ENCODE data around the gene RAB5A.
"Not testable (repeated sequence)": the region's sequence is repeated elsewhere in the genome, so short reads cannot be mapped to it uniquely, and the experiment has no call there.

RAB5A gene

GRCh38 chr3:19950316-19950715, 3.4 kb downstream of the RAB5A start:
- no peak for DNase-seq

GRCh38 chr3:19954676-19955075, 7.8 kb downstream of the RAB5A start:
- DNase-seq, result no peak

- not testable (repeated sequence) for DNase-seq
Observed at GRCh38 chr3:19957354-19957753, 10.5 kb downstream of the RAB5A start.

DNA sequence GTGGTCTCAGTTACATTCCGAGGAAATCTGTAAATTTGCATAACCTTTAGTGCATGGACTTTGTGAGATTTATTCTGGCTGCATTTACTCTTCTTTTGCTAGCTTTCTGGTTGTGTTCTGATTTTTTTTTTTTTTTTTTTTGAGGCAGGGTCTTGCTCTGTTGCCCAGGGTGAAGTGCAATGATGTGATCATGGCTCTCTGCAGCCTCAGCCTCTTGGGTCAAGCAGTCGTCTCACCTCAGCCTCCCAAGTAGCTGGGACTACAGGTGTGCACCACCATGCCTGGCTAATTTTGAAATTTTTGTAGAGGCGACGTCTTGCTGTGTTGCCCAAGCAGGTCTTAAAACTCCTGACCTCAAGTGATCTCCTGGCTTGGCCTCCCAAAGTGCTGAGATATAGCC, 12.6 kb downstream of the RAB5A start:
- DNase-seq, result no peak

GRCh38 chr3:19960696-19961095, 13.8 kb downstream of the RAB5A start:
- DNase-seq, result no peak

DNA sequence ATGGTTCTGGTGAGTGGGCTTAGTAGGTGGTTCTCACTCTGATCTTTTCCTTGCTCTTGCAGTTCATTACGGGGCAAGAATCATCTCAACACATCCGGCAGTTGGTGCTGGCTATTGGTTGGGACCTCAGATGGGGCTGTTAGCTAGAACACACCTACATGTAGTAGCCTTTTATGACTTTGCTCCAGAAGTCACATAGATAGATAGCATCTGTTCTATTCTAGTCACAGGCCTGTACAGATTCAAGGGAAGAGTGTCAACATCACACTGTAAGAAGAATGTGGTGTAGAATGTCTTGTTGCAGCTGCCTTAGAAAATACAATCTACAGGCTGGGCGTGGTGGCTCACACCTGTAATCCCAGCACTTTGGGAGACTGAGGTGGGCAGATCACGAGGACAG, 15.1 kb downstream of the RAB5A start:
- DNase-seq, result no peak

- DNase-seq, result no peak
Observed at GRCh38 chr3:19967208-19967607, 20.3 kb downstream of the RAB5A start.

DNA sequence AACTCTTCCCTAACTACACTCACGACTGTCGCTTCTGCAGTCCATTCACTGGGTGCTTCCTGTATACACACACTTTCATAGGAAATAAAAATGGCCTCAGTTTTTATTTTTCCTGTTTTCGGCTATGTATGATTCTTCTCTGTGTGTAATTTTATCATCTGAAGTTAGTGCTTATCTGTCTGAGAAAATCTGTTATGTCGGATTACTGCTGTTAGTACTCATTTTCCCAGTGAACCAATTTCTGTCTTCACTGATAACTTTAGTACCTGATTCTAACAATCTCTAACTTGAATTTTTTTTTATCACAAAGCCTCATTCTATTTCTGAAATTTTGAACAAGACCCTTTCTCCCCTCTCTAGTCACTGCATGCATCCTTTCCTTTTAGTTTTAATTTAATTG, 20.9 kb downstream of the RAB5A start:
- no peak for DNase-seq

GRCh38 chr3:19970327-19970726, 23.4 kb downstream of the RAB5A start:
- DNase-seq, result no peak

GRCh38 chr3:19972054-19972453, 25.2 kb downstream of the RAB5A start:
- DNase-seq, result no peak

- not testable (repeated sequence) for DNase-seq
Observed at GRCh38 chr3:19988904-19989303, 42.0 kb downstream of the RAB5A start.

DNA sequence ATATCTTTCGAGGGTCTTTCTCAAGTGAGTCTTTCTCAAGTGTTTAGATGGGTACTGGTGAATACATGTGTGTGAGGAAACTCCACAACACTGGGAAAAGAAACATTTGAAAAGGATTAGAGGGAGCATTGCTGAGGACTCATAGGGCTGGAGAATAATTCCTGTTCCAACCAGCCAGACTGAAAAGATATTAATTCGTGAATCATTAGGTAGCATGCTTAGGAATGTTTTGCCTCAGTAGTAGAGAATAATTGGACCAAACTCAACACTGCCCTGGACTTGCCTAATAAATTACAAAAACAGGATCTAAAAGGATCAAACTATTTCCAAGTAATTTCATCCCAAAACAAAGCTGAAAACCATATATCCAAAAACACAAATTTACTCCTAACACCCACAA, 47.9 kb downstream of the RAB5A start:
- DNase-seq, result no peak

DNA sequence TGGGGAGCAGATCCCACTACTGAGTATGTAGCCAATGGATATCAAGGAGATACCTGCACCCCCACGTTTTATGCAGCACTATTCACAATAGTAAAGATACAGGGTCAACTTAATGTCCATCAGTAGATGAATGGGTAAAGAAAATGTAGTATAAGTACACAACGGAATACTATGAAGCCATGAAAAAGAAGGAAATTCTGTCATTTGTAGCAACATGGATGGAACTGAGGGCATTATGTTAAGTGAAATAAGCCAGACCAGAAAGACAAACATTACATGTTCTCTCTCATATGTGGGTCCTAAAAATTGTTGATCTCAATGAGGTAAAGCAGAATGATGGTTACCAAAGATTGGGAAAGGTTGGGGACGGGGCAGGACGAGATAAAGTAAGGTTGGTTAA, 50.6 kb downstream of the RAB5A start:
- no peak for DNase-seq

DNA sequence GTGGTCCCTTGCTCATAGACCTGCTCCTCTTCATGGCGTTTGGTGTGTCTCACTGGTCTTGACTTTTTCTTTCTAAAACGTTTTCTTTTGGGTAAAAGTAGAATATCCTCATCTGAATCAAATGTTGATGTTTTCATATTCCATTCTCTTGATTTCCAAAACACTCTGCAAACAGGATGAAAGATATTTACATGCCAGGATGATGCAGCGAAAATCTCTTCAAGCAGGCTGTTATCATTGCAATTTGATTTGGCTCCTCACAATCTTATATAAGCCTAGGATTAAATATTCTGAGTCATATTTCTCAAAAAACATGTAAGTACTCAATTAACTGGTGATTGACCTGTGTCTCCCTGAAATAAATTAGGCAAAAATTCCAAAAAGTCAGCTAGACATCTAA, 55.0 kb downstream of the RAB5A start:
- DNase-seq, result no peak

- DNase-seq, result no peak
Observed at GRCh38 chr3:20007960-20008359, 61.1 kb downstream of the RAB5A start.

DNA sequence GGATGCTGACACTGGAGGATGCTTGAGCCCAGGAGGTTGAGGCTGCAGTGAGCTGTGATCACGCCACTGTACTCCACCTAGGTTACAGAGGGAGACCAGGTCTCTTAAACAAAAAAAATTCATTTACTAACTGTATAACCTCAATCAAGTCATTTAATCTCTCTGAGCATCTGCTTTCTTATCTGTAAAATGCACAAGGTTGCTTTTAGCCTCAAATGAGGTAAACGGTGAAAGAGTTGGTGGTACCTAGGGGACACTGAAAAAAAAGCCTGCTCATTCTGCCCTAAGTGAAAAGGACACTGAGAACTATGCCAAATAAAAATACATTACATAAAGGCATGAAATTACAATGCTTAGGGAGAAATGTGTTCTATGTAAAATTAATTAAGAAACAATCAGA, 61.7 kb downstream of the RAB5A start:
- DNase-seq, result no peak

DNA sequence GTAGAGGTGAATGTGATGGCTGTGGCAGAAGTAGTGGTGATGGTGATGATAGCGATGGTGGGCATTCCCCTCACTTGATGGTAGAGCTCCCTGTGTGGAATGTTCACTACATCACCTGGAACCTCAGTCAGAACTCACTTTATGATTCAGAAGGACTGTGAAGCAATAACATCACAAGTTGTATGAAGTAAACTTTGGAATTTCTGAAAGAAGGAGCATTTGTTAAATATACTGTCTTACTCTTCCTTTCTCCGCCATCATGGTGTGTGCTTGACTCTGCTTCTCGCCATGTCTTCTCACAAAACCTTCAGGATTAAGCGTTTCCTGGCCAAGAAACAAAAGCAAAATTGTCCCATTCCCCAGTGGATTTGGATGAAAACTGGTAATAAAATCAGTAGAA, 65.3 kb downstream of the RAB5A start, which contains the start of gene PP2D1:
TSS of gene PP2D1 (minus strand) at position 101 of the 400 bp plus-strand sequence. CDS start 192 bp downstream, outside the sequence.
- DNase-seq, result no peak

GRCh38 chr3:20013396-20013795, 66.5 kb downstream of the RAB5A start:
- DNase-seq, result no peak

GRCh38 chr3:20015525-20015924, 68.6 kb downstream of the RAB5A start:
- DNase-seq, result no peak

GRCh38 chr3:20016076-20016475, 69.2 kb downstream of the RAB5A start:
- not testable (repeated sequence) for DNase-seq

DNA sequence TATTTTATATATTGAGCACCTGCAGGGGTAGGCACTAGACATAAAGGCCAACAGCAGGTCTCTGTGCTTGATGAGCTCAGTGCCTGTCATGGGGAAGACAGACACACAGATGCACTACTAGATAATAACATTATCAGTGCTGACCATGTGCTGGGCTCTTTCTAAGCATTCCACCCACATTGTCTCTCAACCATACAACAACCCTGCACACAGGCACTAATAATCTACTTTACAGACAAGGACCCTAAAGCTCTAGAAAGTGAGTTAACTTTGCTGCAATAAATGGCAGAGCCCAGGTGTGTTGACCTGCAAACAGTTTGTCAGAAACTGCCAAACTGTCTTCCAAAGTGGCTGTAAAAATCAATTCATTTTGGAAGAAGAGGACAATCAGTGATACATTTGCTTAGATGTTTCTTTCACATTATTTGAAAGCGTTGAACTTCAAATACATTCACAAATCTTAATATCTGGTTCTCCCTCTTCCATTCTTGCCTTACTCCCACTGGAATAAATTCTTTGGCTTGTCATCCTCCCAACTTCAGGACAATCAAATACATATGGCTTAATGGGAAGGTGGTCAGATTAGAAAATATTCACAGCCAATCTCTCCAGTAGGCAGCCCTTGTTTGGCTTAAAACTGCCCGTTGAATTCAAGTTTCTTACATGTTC, 76.2 kb downstream of the RAB5A start:
- no peak for DNase-seq

DNA sequence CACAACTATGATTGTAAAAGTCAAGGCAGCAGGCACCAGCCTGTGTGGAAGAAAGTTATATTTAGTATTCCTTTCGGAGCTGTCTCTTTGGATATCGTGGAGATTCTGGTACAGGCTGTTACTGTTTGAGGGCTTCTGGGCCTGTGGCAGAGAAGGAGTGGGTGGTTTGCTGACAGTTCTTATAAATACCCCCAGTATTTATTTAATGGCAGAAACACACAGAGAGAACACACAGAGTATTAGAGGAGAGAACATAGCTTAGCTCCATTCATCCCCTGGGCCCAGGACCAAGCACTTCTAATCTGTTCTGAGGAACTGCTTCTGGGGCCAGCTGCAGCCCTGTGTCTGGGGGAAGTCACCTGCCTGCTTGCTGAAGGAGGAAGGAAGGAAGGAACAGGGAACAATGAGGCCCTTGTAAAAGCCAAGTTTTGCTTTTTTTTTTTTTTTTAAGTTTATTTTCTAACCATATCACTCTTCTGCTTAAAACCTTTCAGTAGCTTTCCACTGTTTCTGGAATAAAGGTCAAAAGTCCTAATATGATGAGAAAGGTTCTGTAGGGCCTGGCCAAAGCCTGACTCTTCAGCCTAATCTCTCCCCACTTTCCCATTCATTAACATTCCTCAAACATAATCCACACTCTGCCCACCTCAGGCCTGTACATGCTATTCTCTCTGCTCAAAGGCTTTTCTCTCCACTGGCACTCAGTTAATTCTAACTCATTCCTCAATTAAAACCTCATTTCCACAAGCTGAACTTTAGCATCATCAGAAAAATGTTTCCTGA, 76.9 kb downstream of the RAB5A start:
- DNase-seq, result no peak

- no peak for DNase-seq
Observed at GRCh38 chr3:20027136-20027535, 80.2 kb downstream of the RAB5A start.

- DNase-seq, result no peak
Observed at GRCh38 chr3:20028905-20029331, 82.0 kb downstream of the RAB5A start.

Data from activated gamma-delta T cell treated with Interleukin-2 at 50 U/mL for 16 hours (primary cell).